IPS DF 4.7 (cell line): ENCODE measurements around the gene SIK1.
"Not testable (repeated sequence)": the region's sequence is repeated elsewhere in the genome, so short reads cannot be mapped to it uniquely, and the experiment has no call there.

ENCODE experiments used
- DNase-seq: peaks from one replicate; pipeline ENCODE4 v3.0.0-alpha.2; 2013; ENCODE audit warnings: low spot score; ENCODE audit errors: extremely low read depth

SIK1 gene

GRCh38 chr21:43440835-43441727 is 14.2 kb upstream of the SIK1 start:
- not testable (repeated sequence) for DNase-seq

GRCh38 chr21:43439316-43440075 is 12.6 kb upstream of the SIK1 start:
- DNase-seq = not testable (repeated sequence)

DNA sequence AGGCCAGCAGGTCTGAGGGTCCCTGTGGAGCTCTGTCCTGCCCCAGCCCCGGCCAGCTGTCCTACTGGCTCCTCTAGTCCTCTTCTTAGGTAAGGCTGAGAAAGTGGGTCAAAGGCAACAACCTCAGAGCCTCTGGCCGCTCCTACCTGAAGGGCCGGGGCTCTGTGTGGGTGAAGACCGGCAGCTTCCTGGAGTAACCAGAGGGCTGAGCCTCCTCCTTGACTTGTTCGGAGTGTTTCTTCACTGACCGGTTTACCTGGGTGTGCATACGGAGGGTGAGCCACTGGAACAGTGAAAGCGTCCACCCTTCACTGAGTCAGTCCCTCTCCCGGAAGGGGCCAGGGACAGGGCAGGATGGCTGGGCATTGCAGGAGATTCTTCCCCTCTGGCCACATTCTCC is 9.3 kb upstream of the SIK1 start:
- not testable (repeated sequence) for DNase-seq

DNA sequence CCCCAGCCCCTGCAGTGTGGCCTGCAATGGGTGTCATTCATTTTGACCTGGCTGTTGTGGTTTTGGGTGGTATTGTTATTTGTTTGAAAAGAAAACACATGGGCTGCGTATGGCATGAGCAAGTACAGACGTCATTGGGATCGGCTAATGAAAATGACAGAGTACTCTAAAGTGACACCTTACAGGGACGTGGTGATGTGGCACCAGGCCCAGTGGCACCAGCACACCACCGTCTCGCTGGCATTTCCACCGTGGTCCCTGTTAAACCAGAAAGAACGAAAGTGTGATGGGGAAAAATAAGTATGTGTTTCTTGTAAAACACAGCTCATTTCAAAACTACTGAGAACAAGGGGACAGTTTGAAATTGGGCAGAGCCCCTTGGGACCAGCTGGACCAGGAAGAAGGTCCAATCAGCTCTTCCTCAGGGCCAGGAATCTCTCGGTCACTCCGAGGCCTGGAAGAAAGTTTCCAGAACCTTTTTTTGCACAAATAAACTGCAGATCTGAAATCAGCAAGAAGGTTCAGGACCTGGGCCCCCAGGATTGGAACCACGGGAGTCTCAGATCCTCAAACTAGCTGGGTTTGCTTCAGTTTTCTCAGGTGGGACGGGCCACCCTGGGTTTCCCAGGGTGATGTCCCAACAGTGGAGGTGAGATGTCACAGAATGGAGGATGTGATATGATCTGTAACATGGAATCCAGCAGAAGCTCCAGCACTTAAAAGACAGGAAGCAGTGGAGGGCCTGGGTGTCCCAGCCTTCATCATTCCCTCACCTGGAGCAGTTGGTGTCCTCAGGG is 6.6 kb upstream of the SIK1 start:
- DNase-seq = not testable (repeated sequence)

DNA sequence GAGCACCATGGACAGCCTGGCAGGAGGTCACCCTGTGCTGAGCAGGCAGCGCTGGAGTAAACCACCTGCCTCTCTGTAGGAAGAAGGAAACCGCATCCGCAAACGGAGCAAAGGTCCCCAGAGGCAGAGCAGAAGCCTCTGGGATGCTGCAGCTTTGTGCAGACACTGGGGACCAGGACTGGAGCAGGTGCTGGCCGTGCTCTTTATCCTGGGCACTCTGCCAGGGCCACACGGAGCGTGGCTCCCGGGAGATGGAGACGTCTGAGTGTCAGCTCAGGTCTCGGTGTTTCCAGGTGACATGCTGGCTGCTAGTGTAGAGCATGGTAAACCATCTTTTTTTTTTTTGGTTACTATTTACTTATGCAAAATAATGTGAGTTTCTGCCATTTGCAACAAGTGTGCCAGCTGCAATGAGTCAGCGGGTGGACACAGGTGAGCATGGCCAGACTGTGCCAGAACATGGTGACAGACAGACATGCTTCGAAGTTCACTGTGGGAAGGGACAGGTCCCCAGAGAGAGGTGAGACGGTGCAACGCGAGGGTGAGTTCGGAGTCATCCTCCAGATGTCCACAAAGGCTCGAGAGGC is 4.0 kb upstream of the SIK1 start:
- DNase-seq = not testable (repeated sequence)

DNA sequence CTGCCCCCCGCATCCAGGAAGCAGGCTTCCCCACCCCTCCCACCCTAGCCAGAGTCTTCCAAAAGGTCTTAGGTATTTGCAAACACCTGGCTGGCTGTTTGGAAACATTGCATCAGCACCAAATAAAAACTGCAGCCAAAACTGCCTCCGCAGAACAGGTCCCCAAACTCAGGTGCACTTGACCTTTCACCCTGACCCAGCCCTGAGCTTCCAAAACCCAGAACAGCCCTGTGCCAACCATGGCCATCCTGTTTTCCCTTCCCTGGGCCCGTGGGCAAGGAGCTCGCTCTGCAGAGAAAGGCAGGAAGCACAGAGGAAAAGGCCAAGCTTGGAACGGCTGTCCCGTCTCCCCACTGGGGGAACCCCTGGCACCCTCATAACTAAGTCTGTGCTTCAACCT is 2.0 kb upstream of the SIK1 start:
- DNase-seq = not testable (repeated sequence)

GRCh38 chr21:43427242-43427559 is 270 bp upstream of the SIK1 start:
- DNase-seq = not testable (repeated sequence)

DNA sequence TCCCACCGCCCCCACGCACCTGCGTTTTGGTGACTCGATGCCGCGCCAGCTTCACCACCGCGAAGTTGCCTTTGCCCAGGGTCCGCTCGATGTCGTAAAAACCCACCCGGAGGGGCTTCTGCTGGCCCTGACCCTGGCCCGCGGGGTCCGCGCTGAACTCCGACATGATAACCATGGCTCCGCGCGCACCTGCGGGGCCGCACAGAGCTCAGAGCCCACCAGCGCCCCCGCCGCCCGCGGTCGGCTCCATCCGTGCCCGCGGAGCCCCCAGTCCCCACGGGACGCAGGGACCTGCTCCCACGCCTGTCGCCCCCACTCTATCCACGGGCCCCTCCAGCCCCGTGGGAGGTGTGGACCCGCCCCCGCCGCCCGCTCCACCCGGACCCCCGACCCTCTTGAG is 927 bp downstream of the SIK1 start:
- not testable (repeated sequence) for DNase-seq

DNA sequence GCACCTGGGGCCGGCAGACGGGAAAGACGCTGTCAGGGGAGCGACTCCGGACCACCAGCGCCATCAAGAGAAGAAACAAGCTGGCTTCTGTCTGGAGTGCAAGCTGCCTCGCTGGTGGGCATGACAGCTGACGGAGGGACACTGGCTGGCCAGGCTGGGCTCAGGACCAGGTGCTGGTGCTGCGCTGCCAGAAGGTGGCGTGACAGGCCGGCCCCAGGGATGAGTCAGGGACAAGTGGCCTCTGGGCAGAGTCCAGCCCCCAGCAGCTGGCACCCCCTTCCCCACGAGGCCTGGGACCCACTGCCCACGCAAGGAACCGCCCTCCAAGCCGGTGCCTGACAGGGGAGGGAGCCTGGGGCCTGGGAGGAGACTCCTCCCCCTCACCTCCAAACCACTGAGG is 7.5 kb downstream of the SIK1 start:
- DNase-seq = not testable (repeated sequence)

- DNase-seq = not testable (repeated sequence)
Observed at GRCh38 chr21:43414576-43414975, 12.4 kb downstream of the SIK1 start.

DNA sequence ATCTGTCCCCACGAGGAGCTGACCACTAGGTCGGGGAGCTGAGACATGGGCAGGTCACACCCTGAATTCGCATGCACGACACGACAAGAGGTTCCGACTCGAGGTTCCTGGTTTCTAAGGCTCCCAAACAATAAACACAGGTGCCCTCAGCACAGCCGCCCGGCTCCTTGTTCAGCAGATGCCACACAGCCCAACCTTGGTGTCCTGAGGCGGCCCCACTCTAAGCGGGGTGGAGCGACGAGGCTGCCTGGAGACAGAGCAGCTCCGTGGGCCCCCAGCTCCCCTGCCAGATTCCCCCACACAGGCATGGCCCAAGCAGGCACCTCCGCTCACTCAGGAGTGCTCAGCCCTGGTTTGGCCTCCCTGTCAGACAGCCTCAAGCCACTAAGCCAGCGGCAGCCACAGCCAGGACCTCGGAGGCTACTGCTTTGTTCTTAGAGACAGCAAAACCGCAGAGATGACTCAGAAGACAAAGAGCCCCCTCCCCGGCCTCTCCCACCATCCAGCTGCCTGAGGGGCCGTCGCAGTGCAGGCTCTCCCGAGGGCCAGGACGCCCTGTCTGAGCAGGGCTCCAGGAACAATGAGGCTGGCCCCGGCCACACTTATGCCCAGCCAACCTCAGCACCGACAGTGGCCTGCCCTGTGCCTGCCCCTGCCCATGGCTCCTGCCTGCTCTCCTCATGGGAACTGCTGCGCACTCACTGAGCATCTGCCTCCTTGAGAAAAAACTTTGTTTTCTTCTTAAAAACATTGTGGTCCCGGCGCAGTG is 14.7 kb downstream of the SIK1 start:
- DNase-seq = not testable (repeated sequence)

GRCh38 chr21:43410456-43411068 is 16.4 kb downstream of the SIK1 start:
- not testable (repeated sequence) for DNase-seq

GRCh38 chr21:43407139-43407538 is 19.8 kb downstream of the SIK1 start:
- DNase-seq = not testable (repeated sequence)

DNA sequence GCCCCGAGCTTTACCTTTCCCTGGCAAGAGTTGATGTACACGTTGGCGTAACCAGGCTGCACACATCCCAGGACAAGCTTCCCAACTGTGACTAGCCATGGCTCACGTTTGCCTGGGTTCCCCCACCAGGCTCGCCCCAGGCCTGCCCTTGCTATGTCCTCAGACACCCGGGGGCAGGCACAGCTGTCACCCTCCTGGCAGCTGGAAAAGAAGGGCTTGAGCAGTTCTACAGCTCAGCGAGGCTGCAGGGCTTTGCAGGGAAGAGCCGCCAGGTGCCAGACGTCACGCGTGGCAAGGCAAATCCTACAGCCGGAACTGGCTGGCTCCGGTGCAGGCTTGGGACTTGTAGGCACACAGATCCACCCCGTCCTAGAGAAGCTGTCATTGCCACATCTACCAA is 22.5 kb downstream of the SIK1 start:
- DNase-seq = not testable (repeated sequence)

DNA sequence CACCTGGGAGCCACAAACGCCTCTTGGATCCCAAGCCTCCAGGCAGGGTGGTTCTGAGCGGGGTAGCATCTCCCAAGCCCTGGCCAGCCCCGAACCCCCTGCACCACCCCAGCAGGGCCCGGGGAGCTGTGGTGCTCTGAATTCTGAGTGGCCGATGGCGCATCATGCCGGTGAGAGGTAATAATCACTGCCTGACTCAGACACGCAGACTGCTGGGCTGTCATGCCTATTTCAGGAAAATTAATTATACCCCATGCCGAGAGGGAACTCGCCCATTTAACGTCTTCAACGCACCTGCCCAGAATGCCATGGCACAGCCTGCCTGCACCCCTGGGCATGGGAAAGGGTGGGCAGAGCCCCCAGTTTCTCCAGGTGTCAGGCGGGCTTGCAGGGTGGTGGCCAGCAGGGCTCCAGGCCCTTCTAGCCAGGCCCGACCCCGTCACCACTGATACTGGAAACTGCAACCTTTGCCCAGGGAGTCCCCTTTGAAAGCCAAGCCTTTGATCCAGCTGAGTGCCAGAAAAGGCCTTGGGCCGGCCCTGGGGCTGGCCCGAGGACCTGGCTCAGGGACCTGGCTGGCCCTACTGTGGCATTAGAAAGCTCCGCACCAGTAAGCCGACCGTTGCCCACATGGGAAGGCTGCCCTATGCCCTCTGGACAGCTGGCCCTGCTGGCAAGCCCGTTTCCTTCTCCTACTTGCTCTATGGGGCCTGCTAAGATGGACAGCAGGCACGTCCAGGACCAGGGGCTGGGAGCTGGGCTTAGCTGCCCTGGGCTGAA is 23.1 kb downstream of the SIK1 start:
- DNase-seq = not testable (repeated sequence)

DNA sequence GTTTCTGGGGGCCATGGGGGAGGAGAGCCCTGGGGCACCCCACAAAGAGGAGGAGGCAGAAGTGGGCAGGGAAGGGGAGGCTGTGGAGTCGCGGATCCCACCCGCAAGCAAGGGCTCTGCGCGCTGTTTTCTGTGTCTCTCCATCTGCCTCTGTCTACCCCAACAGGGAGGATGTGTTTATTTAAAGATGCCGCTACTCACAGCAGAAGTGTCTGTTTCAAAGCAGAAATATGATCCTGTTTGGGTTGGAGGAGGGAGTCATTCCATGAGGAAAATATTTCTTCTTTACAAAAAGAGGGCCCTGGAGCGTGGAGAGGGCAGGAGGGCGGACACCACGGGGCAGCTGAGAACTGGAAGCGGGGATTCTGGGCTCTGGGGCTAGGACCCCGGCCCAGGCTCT is 25.8 kb downstream of the SIK1 start:
- not testable (repeated sequence) for DNase-seq

DNA sequence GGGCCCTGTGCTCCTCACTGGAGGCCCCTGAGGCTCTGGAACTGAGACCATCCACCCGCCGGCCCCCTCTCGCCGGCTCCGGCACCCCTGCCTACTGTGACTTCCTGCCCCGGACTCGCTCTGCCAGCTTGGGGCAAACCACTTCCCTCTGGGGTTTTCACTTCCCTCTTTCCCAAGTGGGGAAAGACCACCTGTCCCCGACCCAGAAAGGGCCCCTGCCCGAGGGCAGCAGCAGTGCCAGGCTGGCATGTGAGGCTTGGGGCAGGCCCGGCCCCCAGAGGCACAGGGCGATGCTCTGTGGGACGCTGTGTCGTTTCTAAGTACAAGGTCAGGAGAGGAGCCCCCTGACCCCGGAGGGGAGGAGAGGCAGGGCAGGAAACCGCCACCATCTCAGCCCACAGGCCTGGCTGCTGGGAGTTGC is 27.3 kb downstream of the SIK1 start:
- not testable (repeated sequence) for DNase-seq

GRCh38 chr21:43399136-43399535 is 27.8 kb downstream of the SIK1 start:
- DNase-seq = not testable (repeated sequence)

DNA sequence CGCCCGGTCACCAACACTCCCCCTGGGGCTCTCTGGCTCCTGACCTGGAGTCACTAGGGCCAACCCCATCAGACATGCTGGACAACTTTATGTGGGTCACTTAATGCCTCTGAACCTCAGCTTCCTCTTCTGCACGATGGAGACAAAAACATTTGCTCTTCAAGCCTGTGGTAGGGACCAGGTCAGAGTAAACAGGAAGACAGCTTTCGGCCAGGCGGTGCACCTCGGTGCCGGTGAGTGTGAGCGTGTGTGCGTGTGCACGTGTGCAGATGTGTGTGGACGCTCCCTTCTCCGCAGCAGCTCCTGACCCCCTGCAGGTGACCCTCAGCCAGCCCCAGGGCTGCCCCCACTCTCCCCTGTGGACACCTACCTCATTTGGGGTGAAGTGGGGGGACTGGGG is 28.4 kb downstream of the SIK1 start:
- not testable (repeated sequence) for DNase-seq
